Sigmoid colon (tissue), 4 donors: ENCODE results near the gene LDLRAD4.
"Not testable (repeated sequence)": the region's sequence is repeated elsewhere in the genome, so short reads cannot be mapped to it uniquely, and the experiment has no call there.

Experiments used
- CTCF ChIP-seq, 4 experiments: fragments of 450-650 bp in 3 of 4; fragments of 200-600 bp in 1 of 4; IDR thresholded peaks; one replicate each; pipeline ENCODE4 v1.5.1; 2016 to 2019; ENCODE audit warnings: antibody characterized with exemption in 4 of 4, mild to moderate bottlenecking in 3 of 4, moderate library complexity in 2 of 4
- EP300 ChIP-seq, 4 donors: sonication (generic); formaldehyde crosslinking; IDR thresholded peaks; one replicate each; pipeline ENCODE4 v1.6.1; 2017; ENCODE audit warnings: antibody characterized with exemption in 4 of 4
- POLR2A ChIP-seq, 2 donors: fragments of 450-650 bp; IDR thresholded peaks; one replicate each; pipeline ENCODE4 v1.6.1; 2016; ENCODE audit warnings: antibody characterized with exemption in 2 of 2, mild to moderate bottlenecking in 2 of 2, moderate library complexity in 2 of 2
- POLR2AphosphoS5 ChIP-seq, 4 donors: sonication (generic); formaldehyde crosslinking; IDR thresholded peaks; one replicate each; pipeline ENCODE4 v1.6.1; 2017; ENCODE audit warnings: antibody characterized with exemption in 4 of 4

- not testable (repeated sequence) for TF ChIP-seq POLR2AphosphoS5, CTCF, EP300, POLR2A (IDR thresholded peaks at IDR 0.05)
Observed at GRCh38 chr18:13677350-13677749, 458.8 kb downstream of the LDLRAD4 start.
